ENCODE results near the gene ITLN1. TPM values are rescaled to one million over a fixed set of nuclear protein-coding genes. Genes with fewer than 3 reads are reported as not detected.
"Not testable (repeated sequence)": the region's sequence is repeated elsewhere in the genome, so short reads cannot be mapped to it uniquely, and the experiment has no call there.

The ITLN1 gene
- total RNA-seq, 2 donors from 2014 or later, result not detected

GRCh38 chr1:160900683-160901082 is 15.7 kb upstream of the ITLN1 start:
- H3K27ac Mint-ChIP-seq; ATAC-seq (replicated peaks); H3K4me1 Mint-ChIP-seq; H3K4me3 Mint-ChIP-seq; H3K9me3 Mint-ChIP-seq; H3K27me3 Mint-ChIP-seq; H3K36me3 Mint-ChIP-seq (ENCODE audit: low read depth): not testable (repeated sequence)

GRCh38 chr1:160894368-160895135 is 9.6 kb upstream of the ITLN1 start:
- H3K4me1 Mint-ChIP-seq; H3K9me3 Mint-ChIP-seq; ATAC-seq (replicated peaks); H3K27ac Mint-ChIP-seq; H3K36me3 Mint-ChIP-seq (ENCODE audit: low read depth); H3K4me3 Mint-ChIP-seq; H3K27me3 Mint-ChIP-seq: not testable (repeated sequence)

DNA sequence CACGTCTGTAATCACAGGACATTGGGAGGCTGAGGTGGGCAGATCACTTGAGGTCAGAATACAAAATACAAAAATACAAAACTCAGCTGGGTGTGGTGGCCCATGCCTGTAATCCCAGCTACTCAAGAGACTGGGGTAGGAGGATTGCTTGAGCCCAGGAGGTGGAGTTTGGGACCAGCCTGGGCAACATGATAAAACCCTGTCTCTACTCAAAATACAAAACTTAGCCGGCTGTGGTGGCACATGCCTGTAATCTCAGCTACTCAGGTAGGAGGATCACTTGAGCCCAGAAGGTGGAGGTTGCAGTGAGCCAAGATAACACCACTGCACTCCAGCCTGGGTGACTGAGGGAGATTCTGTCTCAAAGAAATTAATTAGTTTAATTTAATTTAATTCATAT is 6.5 kb upstream of the ITLN1 start:
- Mint-ChIP-seq H3K36me3 (ENCODE audit: low read depth) (no peaks in the 10 kb centered on the region), H3K27me3 (peaks cover 11% of the 10 kb centered on the region), H3K4me1 (no peaks in the 10 kb centered on the region), H3K9me3 (peaks cover 8% of the 10 kb centered on the region), H3K27ac (no peak overlapping the region), H3K4me3 (no peak overlapping the region)
- no peak for ATAC-seq (replicated peaks)

DNA sequence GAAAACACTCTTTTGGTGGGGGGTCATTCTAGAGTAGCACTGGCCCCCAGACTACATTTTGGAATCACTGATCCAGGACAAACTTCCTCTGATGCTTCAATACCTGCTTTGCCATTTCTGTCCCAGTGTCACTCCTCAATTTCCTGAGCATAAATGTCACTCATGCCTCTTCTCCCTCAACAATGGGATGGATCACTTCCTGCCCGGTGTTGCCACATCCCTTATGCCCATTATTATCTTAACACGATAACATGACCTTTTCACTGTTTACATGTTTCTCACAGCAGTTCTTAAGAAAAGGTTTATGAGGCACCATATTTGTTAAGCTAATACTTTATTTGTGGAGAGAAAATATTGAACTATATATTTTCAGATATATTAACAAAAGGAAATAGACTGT is 3.9 kb upstream of the ITLN1 start:
- Mint-ChIP-seq H3K4me1 (no peaks in the 10 kb centered on the region), H3K9me3 (peaks cover 2% of the 10 kb centered on the region), H3K4me3 (no peak overlapping the region), H3K27me3 (peaks cover 11% of the 10 kb centered on the region), H3K36me3 (ENCODE audit: low read depth) (no peaks in the 10 kb centered on the region), H3K27ac (no peak overlapping the region)
- no peak for ATAC-seq (replicated peaks)

GRCh38 chr1:160887071-160887470 is 2.1 kb upstream of the ITLN1 start:
- H3K27me3 Mint-ChIP-seq, result peaks cover 11% of the 10 kb centered on the region
- H3K4me3 Mint-ChIP-seq, result no peak overlapping the region
- H3K4me1 Mint-ChIP-seq, result no peaks in the 10 kb centered on the region
- H3K9me3 Mint-ChIP-seq, result no peaks in the 10 kb centered on the region
- ATAC-seq (replicated peaks), result no peak
- no peaks in the 10 kb centered on the region for H3K36me3 Mint-ChIP-seq (ENCODE audit: low read depth)
- no peak overlapping the region for H3K27ac Mint-ChIP-seq

- H3K4me1 Mint-ChIP-seq, result no peaks in the 10 kb centered on the region
- H3K4me3 Mint-ChIP-seq, result no peak overlapping the region
- no peak for ATAC-seq (replicated peaks)
- H3K9me3 Mint-ChIP-seq, result no peaks in the 10 kb centered on the region
- no peak overlapping the region for H3K27ac Mint-ChIP-seq
- peaks cover 7% of the 10 kb centered on the region for H3K27me3 Mint-ChIP-seq
- H3K36me3 Mint-ChIP-seq (ENCODE audit: low read depth), result no peaks in the 10 kb centered on the region
Observed at GRCh38 chr1:160884579-160884978, 401 bp downstream of the ITLN1 start.

- H3K4me1 Mint-ChIP-seq, result no peaks in the 10 kb centered on the region
- peaks cover 4% of the 10 kb centered on the region for H3K27me3 Mint-ChIP-seq
- no peak overlapping the region for H3K27ac Mint-ChIP-seq
- no peak for ATAC-seq (replicated peaks)
- H3K4me3 Mint-ChIP-seq, result no peak overlapping the region
- no peaks in the 10 kb centered on the region for H3K36me3 Mint-ChIP-seq (ENCODE audit: low read depth)
- H3K9me3 Mint-ChIP-seq, result no peaks in the 10 kb centered on the region
Observed at GRCh38 chr1:160883581-160884513, 1.1 kb downstream of the ITLN1 start.

- H3K4me1 Mint-ChIP-seq, result no peaks in the 10 kb centered on the region
Observed at GRCh38 chr1:160882582-160882981, 2.4 kb downstream of the ITLN1 start.

DNA sequence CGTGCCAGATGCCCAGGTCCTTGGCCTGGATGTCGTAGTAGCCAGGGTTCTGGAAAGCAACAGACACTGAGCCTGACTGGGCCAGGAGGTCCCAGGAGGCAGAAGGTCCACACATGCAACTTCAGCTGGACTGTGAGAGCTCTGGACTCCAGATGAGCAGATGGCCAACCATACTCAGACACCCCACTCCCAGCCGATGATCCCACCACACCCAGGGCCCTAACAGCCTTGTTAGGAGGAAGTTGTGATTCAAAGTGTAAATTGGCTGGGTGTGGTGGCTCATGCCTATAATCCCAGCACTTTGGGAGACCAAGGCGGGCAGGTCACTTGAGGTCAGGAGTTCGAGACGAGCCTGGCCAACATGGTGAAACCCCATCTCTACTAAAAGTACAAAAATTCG is 3.7 kb downstream of the ITLN1 start:
- H3K9me3 Mint-ChIP-seq; H3K27ac Mint-ChIP-seq; H3K4me1 Mint-ChIP-seq; H3K4me3 Mint-ChIP-seq; H3K27me3 Mint-ChIP-seq; ATAC-seq (replicated peaks); H3K36me3 Mint-ChIP-seq (ENCODE audit: low read depth): not testable (repeated sequence)

More at GRCh38 chr1:160882582-160882981, 2.4 kb downstream of the ITLN1 start:
- no peak for ATAC-seq (replicated peaks)
- no peak overlapping the region for H3K27ac Mint-ChIP-seq
- H3K9me3 Mint-ChIP-seq, result no peaks in the 10 kb centered on the region
- peaks cover 3% of the 10 kb centered on the region for H3K27me3 Mint-ChIP-seq
- H3K36me3 Mint-ChIP-seq (ENCODE audit: low read depth), result no peaks in the 10 kb centered on the region
- H3K4me3 Mint-ChIP-seq, result no peak overlapping the region

DNA sequence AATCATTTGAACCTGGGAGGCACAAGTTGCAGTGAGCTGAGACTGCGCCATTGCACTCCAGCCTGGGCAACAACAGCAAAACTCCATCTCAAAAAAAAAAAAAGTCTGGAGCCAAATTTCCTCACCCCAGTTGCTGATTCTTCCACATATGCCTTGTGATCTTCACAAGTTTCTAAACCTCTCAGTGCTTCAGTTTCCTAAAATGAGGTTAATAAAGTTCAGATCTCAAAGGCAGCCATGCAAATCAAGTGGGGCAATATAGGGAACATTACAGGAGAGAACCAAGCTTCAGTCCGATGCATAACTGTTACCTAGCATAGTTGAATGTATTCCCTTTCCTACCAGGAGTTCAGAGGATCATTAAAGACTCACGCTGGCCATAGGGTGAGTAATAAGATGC is 4.8 kb downstream of the ITLN1 start:
- no peak for ATAC-seq (replicated peaks)

GRCh38 chr1:160879056-160879455 is 5.9 kb downstream of the ITLN1 start:
- Mint-ChIP-seq H3K36me3 (ENCODE audit: low read depth) (no peaks in the 10 kb centered on the region), H3K9me3 (no peaks in the 10 kb centered on the region), H3K4me1 (peaks cover 13% of the 10 kb centered on the region), H3K27ac (no peak overlapping the region), H3K4me3 (no peak overlapping the region), H3K27me3 (no peaks in the 10 kb centered on the region)
- peak; percentile 79 for ATAC-seq (replicated peaks)

More for the DNA sequence above, 4.8 kb downstream of the ITLN1 start:
- H3K36me3 Mint-ChIP-seq (ENCODE audit: low read depth), result no peaks in the 10 kb centered on the region
- no peaks in the 10 kb centered on the region for H3K9me3 Mint-ChIP-seq
- H3K4me3 Mint-ChIP-seq, result no peak overlapping the region
- H3K4me1 Mint-ChIP-seq, result peaks cover 7% of the 10 kb centered on the region
- no peaks in the 10 kb centered on the region for H3K27me3 Mint-ChIP-seq
- no peak overlapping the region for H3K27ac Mint-ChIP-seq

DNA sequence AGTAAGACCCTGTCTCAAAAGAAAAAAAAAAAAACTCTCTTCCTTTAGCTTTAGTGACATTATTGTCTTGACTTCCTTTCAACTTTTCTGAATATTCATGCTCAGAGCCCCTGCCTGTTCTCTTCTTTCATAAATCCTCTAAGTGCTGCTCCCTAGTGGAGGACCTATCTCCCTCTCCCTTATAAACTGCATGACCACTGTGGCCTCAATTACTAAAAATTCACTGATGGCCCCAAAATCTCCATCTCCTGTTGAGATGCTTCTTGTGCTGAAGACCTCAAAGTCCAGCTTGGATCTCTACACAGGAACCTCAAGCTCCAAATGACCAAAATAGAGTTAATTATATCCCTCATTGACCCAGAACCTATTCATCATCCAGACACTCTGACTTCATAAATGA is 7.8 kb downstream of the ITLN1 start:
- no peak overlapping the region for H3K27ac Mint-ChIP-seq
- peaks cover 13% of the 10 kb centered on the region for H3K4me1 Mint-ChIP-seq
- ATAC-seq (replicated peaks), result no peak
- no peaks in the 10 kb centered on the region for H3K27me3 Mint-ChIP-seq
- H3K9me3 Mint-ChIP-seq, result no peaks in the 10 kb centered on the region
- no peak overlapping the region for H3K4me3 Mint-ChIP-seq
- H3K36me3 Mint-ChIP-seq (ENCODE audit: low read depth), result no peaks in the 10 kb centered on the region

- Mint-ChIP-seq H3K9me3 (no peaks in the 10 kb centered on the region), H3K27me3 (no peaks in the 10 kb centered on the region), H3K36me3 (ENCODE audit: low read depth) (no peaks in the 10 kb centered on the region), H3K4me1 (peaks cover 13% of the 10 kb centered on the region), H3K4me3 (no peak overlapping the region), H3K27ac (no peak overlapping the region)
- ATAC-seq (replicated peaks), result no peak
Observed at GRCh38 chr1:160876311-160876710, 8.7 kb downstream of the ITLN1 start.

DNA sequence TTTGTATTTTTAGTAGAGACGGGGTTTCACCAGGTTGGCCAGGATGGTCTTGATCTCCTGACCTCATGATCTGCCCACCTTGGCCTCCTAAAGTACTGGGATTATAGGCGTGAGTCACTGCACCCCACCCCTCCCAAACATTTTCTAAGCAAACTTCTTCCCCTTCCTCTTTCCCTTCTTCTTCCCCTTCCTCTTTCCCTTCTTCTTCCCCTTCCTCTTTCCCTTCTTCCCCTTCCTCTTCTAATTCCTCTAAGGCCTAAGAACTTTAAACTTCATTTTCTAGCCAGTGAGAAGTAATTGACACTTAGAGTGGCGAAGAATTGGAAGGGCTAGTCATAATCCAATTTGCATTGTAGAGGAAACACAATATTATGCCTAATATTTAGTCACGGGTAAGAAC is 9.4 kb downstream of the ITLN1 start:
- not testable (repeated sequence) for ATAC-seq (replicated peaks); H3K9me3 Mint-ChIP-seq

GRCh38 chr1:160874935-160875334 is 10.0 kb downstream of the ITLN1 start:
- Mint-ChIP-seq H3K27ac (peak overlapping the region; percentile 22), H3K27me3 (no peaks in the 10 kb centered on the region), H3K9me3 (no peaks in the 10 kb centered on the region), H3K4me1 (peaks cover 13% of the 10 kb centered on the region), H3K36me3 (ENCODE audit: low read depth) (no peaks in the 10 kb centered on the region), H3K4me3 (no peak overlapping the region)
- ATAC-seq (replicated peaks), result peak; percentile 84

More for the DNA sequence above, 9.4 kb downstream of the ITLN1 start:
- not testable (repeated sequence) for H3K36me3 Mint-ChIP-seq (ENCODE audit: low read depth); H3K27me3 Mint-ChIP-seq; H3K4me3 Mint-ChIP-seq; H3K27ac Mint-ChIP-seq
- peaks cover 13% of the 10 kb centered on the region for H3K4me1 Mint-ChIP-seq

All from activated T-helper 17 cell treated with anti-CD3 and anti-CD28 coated beads, Interleukin-2, amount 50 U/mL, for 72 hours (primary cell).